ENCODE data around the gene GRIN2C.

Gene GRIN2C

GRCh38 chr17:74821655-74822334 lies 37.9 kb downstream of the GRIN2C start:
- DNase-seq (ENCODE audit: low read depth) = no peak

- DNase-seq (ENCODE audit: low read depth) = no peak
These were observed 39.8 kb downstream of the GRIN2C start for GRCh38 chr17:74819801-74820436.

- no peak for DNase-seq (ENCODE audit: low read depth)
These were observed 41.3 kb downstream of the GRIN2C start for GRCh38 chr17:74818291-74818938.

GRCh38 chr17:74816905-74817620 lies 42.6 kb downstream of the GRIN2C start:
- no peak for DNase-seq (ENCODE audit: low read depth)

GRCh38 chr17:74815550-74816370 lies 43.9 kb downstream of the GRIN2C start:
- DNase-seq (ENCODE audit: low read depth) = no peak

- DNase-seq (ENCODE audit: low read depth) = no peak
These were observed 44.6 kb downstream of the GRIN2C start for GRCh38 chr17:74815067-74815466.

GRCh38 chr17:74814453-74814852 lies 45.2 kb downstream of the GRIN2C start:
- DNase-seq (ENCODE audit: low read depth) = no peak

GRCh38 chr17:74812109-74813009 lies 47.3 kb downstream of the GRIN2C start:
- DNase-seq (ENCODE audit: low read depth) = no peak

- DNase-seq (ENCODE audit: low read depth) = no peak
These were observed 48.8 kb downstream of the GRIN2C start for GRCh38 chr17:74810699-74811485.

- no peak for DNase-seq (ENCODE audit: low read depth)
These were observed 50.8 kb downstream of the GRIN2C start for GRCh38 chr17:74808714-74809430.

- DNase-seq (ENCODE audit: low read depth) = no peak
These were observed 51.8 kb downstream of the GRIN2C start for GRCh38 chr17:74807925-74808324.

GRCh38 chr17:74807441-74807840 lies 52.2 kb downstream of the GRIN2C start:
- no peak for DNase-seq (ENCODE audit: low read depth)

GRCh38 chr17:74806334-74806733 lies 53.4 kb downstream of the GRIN2C start:
- DNase-seq (ENCODE audit: low read depth) = no peak

- no peak for DNase-seq (ENCODE audit: low read depth)
These were observed 54.1 kb downstream of the GRIN2C start for GRCh38 chr17:74805591-74805991.

- no peak for DNase-seq (ENCODE audit: low read depth)
These were observed 55.0 kb downstream of the GRIN2C start for GRCh38 chr17:74804683-74805082.

- DNase-seq (ENCODE audit: low read depth) = no peak
These were observed 55.7 kb downstream of the GRIN2C start for GRCh38 chr17:74803971-74804370.

- no peak for DNase-seq (ENCODE audit: low read depth)
These were observed 56.2 kb downstream of the GRIN2C start for GRCh38 chr17:74803388-74803930.

GRCh38 chr17:74801896-74802295 lies 57.8 kb downstream of the GRIN2C start:
- no peak for DNase-seq (ENCODE audit: low read depth)

GRCh38 chr17:74800531-74800930 lies 59.2 kb downstream of the GRIN2C start:
- DNase-seq (ENCODE audit: low read depth) = no peak

All from HS-27A (cell line).